Endothelial cell of umbilical vein (primary cell): ENCODE results near the gene MGLL. TPM values are rescaled to one million over a fixed set of nuclear protein-coding genes. Genes with fewer than 3 reads are reported as not detected.

Experiments used
- BruUV-seq: library from RNA; stranded (reverse); fragments of 400-500 nt; replicated peaks from 2 replicates; lab custom pipeline; 2021; lab: Mats Ljungman, UMichigan
- CTCF ChIA-PET: fragments of 300-600, 350-600 bp; sonication (Branson Sonifier 250); formaldehyde crosslinking; loops from one replicate; lab custom pipeline; 2021; ENCODE audit warnings: antibody characterized with exemption, inconsistent platforms; lab: Charles Lee
- POLR2A ChIA-PET: fragments of 300-600, 350-600 bp; sonication (Branson Sonifier 250); formaldehyde crosslinking; loops from one replicate; lab custom pipeline; 2021; ENCODE audit warnings: antibody characterized with exemption, inconsistent platforms; lab: Charles Lee
- DNase-seq: peaks from one replicate; pipeline ENCODE4 v3.0.0-alpha.2; 2011; ENCODE audit warnings: low read depth, low spot score
- FAIRE-seq: peaks from 2 replicates; lab custom pipeline; 2011; peaks lifted over from hg19 to GRCh38; lab: Jason Lieb, UNC
- H2AFZ ChIP-seq: 2 replicates; pipeline ENCODE4 v1.6.0; 2012; ENCODE audit warnings: low read depth, low read length, control low read depth, inconsistent platforms
- H3K27ac ChIP-seq: 2 replicates; pipeline ENCODE4 v1.5.1; 2011; ENCODE audit warnings: low read depth, mild to moderate bottlenecking, control low read depth, low read length, moderate library complexity; ENCODE audit not compliant: insufficient read depth
- H3K27me3 ChIP-seq, 2 experiments: 2 replicates each; pipeline versions ENCODE4 v1.6.0 to v1.6.1; 2011; ENCODE audit warnings: low read length in 2 of 2, mixed read lengths in 1 of 2; ENCODE audit not compliant: control insufficient read depth in 2 of 2, insufficient read depth in 2 of 2
- H3K36me3 ChIP-seq, 2 experiments: 2 replicates in 1 of 2; 3 replicates in 1 of 2; pipeline ENCODE4 v1.5.1; 2011; ENCODE audit warnings: low read length in 2 of 2, mild to moderate bottlenecking in 1 of 2, moderate library complexity in 1 of 2; ENCODE audit not compliant: control insufficient read depth in 2 of 2, insufficient read depth in 2 of 2; ENCODE audit errors: extremely low read depth in 1 of 2
- H3K4me1 ChIP-seq: 3 replicates; pipeline ENCODE4 v1.5.1; 2011; ENCODE audit warnings: mild to moderate bottlenecking, low read length; ENCODE audit not compliant: control insufficient read depth, insufficient read depth; ENCODE audit errors: extremely low read depth
- H3K4me2 ChIP-seq: 2 replicates; pipeline ENCODE4 v1.6.1; 2011; ENCODE audit warnings: low read length, control low read depth, mixed read lengths; ENCODE audit not compliant: insufficient read depth
- H3K4me3 ChIP-seq, 3 experiments: fragments of 200-600 bp in 1 of 3; sonication (generic), shearing (Covaris generic) in 1 of 3; replicated peaks in 1 of 3; 2 replicates each; pipeline ENCODE4 v1.5.1; 2011 to 2016; ENCODE audit warnings: control low read depth in 3 of 3, low read length in 3 of 3, mild to moderate bottlenecking in 2 of 3, inconsistent platforms in 1 of 3, low read depth in 1 of 3, moderate library complexity in 1 of 3; ENCODE audit not compliant: insufficient read depth in 1 of 3
- H3K79me2 ChIP-seq: 2 replicates; pipeline ENCODE4 v1.6.0; 2012; ENCODE audit warnings: low read length, inconsistent platforms; ENCODE audit not compliant: control insufficient read depth, insufficient read depth
- H3K9ac ChIP-seq: replicated peaks from 2 replicates; pipeline ENCODE3; 2011; ENCODE audit warnings: low read length, control low read depth; ENCODE audit not compliant: insufficient read depth; ENCODE audit errors: extremely low read depth
- H3K9me1 ChIP-seq: replicated peaks from 3 replicates; pipeline ENCODE4 v1.6.0; 2011; ENCODE audit warnings: mild to moderate bottlenecking, low read length; ENCODE audit not compliant: control insufficient read depth, insufficient read depth; ENCODE audit errors: extremely low read depth
- H3K9me3 ChIP-seq: replicated peaks from 2 replicates; pipeline ENCODE4 v1.5.1; 2012; ENCODE audit warnings: low read length, inconsistent platforms; ENCODE audit not compliant: control insufficient read depth, insufficient read depth
- H4K20me1 ChIP-seq: replicated peaks from 2 replicates; pipeline ENCODE3; 2011; ENCODE audit warnings: mild to moderate bottlenecking, low read length; ENCODE audit not compliant: control insufficient read depth, insufficient read depth; ENCODE audit errors: extremely low read depth
- CTCF ChIP-seq, 2 donors: IDR thresholded peaks; 1 replicate in 1 of 2; 2 replicates in 1 of 2; pipeline ENCODE4 v1.5.1; 2011; ENCODE audit warnings: low read length in 2 of 2, mild to moderate bottlenecking in 2 of 2, moderate library complexity in 2 of 2, control low read depth in 1 of 2, inconsistent platforms in 1 of 2, low read depth in 1 of 2; ENCODE audit not compliant: insufficient read depth in 1 of 2; ENCODE audit errors: extremely low read depth in 1 of 2
- EZH2 ChIP-seq: IDR thresholded peaks from 2 replicates; pipeline ENCODE4 v1.6.1; 2012; ENCODE audit warnings: borderline replicate concordance, low read depth, mild to moderate bottlenecking, moderate library complexity, low read length, inconsistent platforms; ENCODE audit not compliant: severe bottlenecking
- FOS ChIP-seq: IDR thresholded peaks from 2 replicates; pipeline ENCODE4 v1.6.1; 2011; ENCODE audit warnings: mild to moderate bottlenecking, low read length, moderate library complexity, borderline replicate concordance; ENCODE audit not compliant: insufficient read depth
- GATA2 ChIP-seq: IDR thresholded peaks from 2 replicates; pipeline ENCODE4 v1.7.0; 2011; ENCODE audit warnings: low read depth, mild to moderate bottlenecking, moderate library complexity, mixed read lengths, low read length; ENCODE audit not compliant: insufficient read length, insufficient read depth
- JUN ChIP-seq: IDR thresholded peaks from 2 replicates; pipeline ENCODE4 v1.6.1; 2011; ENCODE audit warnings: borderline replicate concordance, low read depth; ENCODE audit not compliant: insufficient read length, insufficient read depth
- MAX ChIP-seq: IDR thresholded peaks from 2 replicates; pipeline ENCODE4 v1.6.1; 2011; ENCODE audit not compliant: insufficient read depth, insufficient read length
- MYC ChIP-seq: IDR thresholded peaks from one replicate; pipeline ENCODE4 v1.6.1; 2011; ENCODE audit warnings: mild to moderate bottlenecking, low read depth, low read length
- POLR2A ChIP-seq: IDR thresholded peaks from 2 replicates; pipeline ENCODE4 v1.6.1; 2012; ENCODE audit warnings: low read depth, mild to moderate bottlenecking, control low read depth, low read length
- POLR2AphosphoS5 ChIP-seq: IDR thresholded peaks from 2 replicates; pipeline ENCODE4 v1.6.1; 2012; ENCODE audit warnings: low read depth, mild to moderate bottlenecking, control low read depth, low read length, moderate library complexity; ENCODE audit not compliant: insufficient read depth
- dilution Hi-C: fragments of 300-500 bp; cut with MboI; formaldehyde crosslinking; loops from one replicate; pipeline ENCODE4 v1.15.0; 2019; ENCODE audit warnings: low sequenced_read_pairs; ENCODE audit not compliant: extremely low pct_ligation_motif_present
- intact Hi-C: fragments of 100-400 bp; cut with micrococcal nuclease; formaldehyde crosslinking; loops from one replicate; pipeline ENCODE4 v1.10.0; 2022
- polyA plus RNA-seq, 4 experiments: library from polyadenylated mRNA; depleted of rRNA in 3 of 4; stranded (reverse) in 3 of 4; unstranded in 1 of 4; fragments of >200 nt; gene quantifications; 2 replicates each; pipeline versions ENCODE4 v1.2.1 to v1.2.3, GENCODE V29; 2011 to 2012; ENCODE audit warnings: missing spikeins in 1 of 4
- total RNA-seq: library from RNA; stranded (reverse); gene quantifications from 2 replicates; pipeline ENCODE4 v1.2.3, GENCODE V29; 2021

MGLL gene
- total and polyA plus RNA-seq, 2 donors (not counting 3 experiments of a cell fraction or from before 2014, with no cell fraction given), result 30.7 to 60.2 TPM

GRCh38 chr3:127654374-127654773 is 167.9 kb downstream of the MGLL start:
- no peak overlapping the region for H3K4me3 ChIP-seq
- no peaks in the 10 kb centered on the region for H4K20me1 ChIP-seq
- FAIRE-seq, result no peak
- ChIA-PET POLR2A (no interaction called here), CTCF (no interaction called here)
- TF ChIP-seq EZH2 (no peak), CTCF (IDR thresholded peaks at IDR 0.05; ENCODE audit: extremely low read depth in 1 of 2, insufficient read depth in 1 of 2, low read depth in 1 of 2, low read length in 2 of 2) (no peak), POLR2A (no peak), GATA2 (no peak), POLR2AphosphoS5 (no peak), MYC (no peak), FOS (no peak), MAX (no peak), JUN (no peak)
- H2AFZ ChIP-seq, result no peak overlapping the region
- dilution Hi-C loops, result no loop called here
- no peaks in the 10 kb centered on the region for H3K9me1 ChIP-seq
- no peaks in the 10 kb centered on the region for H3K79me2 ChIP-seq
- H3K4me2 ChIP-seq, result no peak overlapping the region
- no peaks in the 10 kb centered on the region for H3K9me3 ChIP-seq
- no peak overlapping the region for H3K9ac ChIP-seq
- BruUV-seq, result no TSS peak
- H3K27ac ChIP-seq, result no peak overlapping the region
- no peak for DNase-seq
- H3K4me1 ChIP-seq, result no peaks in the 10 kb centered on the region
- H3K27me3 ChIP-seq, result peaks cover 0 to 6% of the 10 kb centered on the region in 2 experiments
- H3K36me3 ChIP-seq, result no peaks in the 10 kb centered on the region
- intact Hi-C loops, result loop anchor here (5.0 kb wide), 1 partner anchor 478 kb away; no protein-coding TSS in a partner anchor
